Tongue (tissue), 2 donors: Measurements from ENCODE around the gene LSP1. TPM values are rescaled to one million over a fixed set of nuclear protein-coding genes. Genes with fewer than 3 reads are reported as not detected.

Experiments
- DNase-seq: peaks from one replicate; pipeline ENCODE4 v3.0.0-alpha.2; 2015
- total RNA-seq: library from RNA; depleted of rRNA; stranded (reverse); fragments of >200 nt; gene quantifications from one replicate; pipeline ENCODE4 v1.2.3, GENCODE V29; 2014

The LSP1 gene
- total RNA-seq, 1 donor from 2014 or later, result 84.2 TPM

- peak; percentile 40 for DNase-seq
Observed at GRCh38 chr11:1917523-1918435, 64.9 kb downstream of the LSP1 start.

- peak; percentile 26 for DNase-seq
Observed at GRCh38 chr11:1918436-1919315, 65.8 kb downstream of the LSP1 start.

GRCh38 chr11:1919391-1920127 is 66.7 kb downstream of the LSP1 start, which contains the start of gene TNNT3:
TNNT3 (plus strand) TSS chr11:1919703; CDS start chr11:1922875, 3,172 bp downstream.
- peak; percentile 87 for DNase-seq

GRCh38 chr11:1920128-1920908 is 67.4 kb downstream of the LSP1 start:
- DNase-seq, result no peak

- DNase-seq, result peak; percentile 91
Observed at GRCh38 chr11:1920909-1921573, 68.2 kb downstream of the LSP1 start.

GRCh38 chr11:1921574-1922141 is 68.8 kb downstream of the LSP1 start:
- peak; percentile 95 for DNase-seq

- DNase-seq, result peak; percentile 56
Observed at GRCh38 chr11:1922481-1923081, 69.7 kb downstream of the LSP1 start.

GRCh38 chr11:1923201-1923956 is 70.5 kb downstream of the LSP1 start:
- no peak for DNase-seq

GRCh38 chr11:1924181-1924580 is 71.3 kb downstream of the LSP1 start:
- peak; percentile 77 for DNase-seq

- DNase-seq, result no peak
Observed at GRCh38 chr11:1924646-1925372, 71.9 kb downstream of the LSP1 start.

- no peak for DNase-seq
Observed at GRCh38 chr11:1925373-1926155, 72.7 kb downstream of the LSP1 start.

- no peak for DNase-seq
Observed at GRCh38 chr11:1926156-1927025, 73.5 kb downstream of the LSP1 start.

GRCh38 chr11:1927026-1927847 is 74.4 kb downstream of the LSP1 start:
- peak; percentile 78 for DNase-seq

GRCh38 chr11:1927848-1928469 is 75.1 kb downstream of the LSP1 start:
- DNase-seq, result no peak

- DNase-seq, result no peak
Observed at GRCh38 chr11:1928470-1928890, 75.6 kb downstream of the LSP1 start.
